ENCODE data around the gene CDH22.

Gene CDH22

DNA sequence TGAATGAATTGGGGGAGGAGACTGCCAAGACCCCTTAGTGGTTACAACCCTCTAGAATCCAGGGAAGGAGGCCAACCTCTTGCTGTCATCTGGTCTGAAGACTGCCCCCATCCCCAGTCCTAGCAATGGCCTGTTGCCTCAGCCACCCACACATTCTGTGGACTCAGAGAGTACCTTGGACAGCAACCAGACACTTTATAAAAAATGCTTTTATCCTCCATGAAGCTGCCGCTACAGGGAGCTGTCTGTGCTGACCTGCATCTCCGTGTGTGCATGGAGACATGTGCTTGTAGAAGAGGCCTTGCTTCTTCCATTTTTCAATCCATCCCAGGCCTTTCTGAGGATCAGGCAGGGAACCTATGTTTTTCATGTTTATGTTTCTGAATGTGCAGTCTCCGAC lies 15.2 kb downstream of the CDH22 start:
- DNase-seq: no peak

DNA sequence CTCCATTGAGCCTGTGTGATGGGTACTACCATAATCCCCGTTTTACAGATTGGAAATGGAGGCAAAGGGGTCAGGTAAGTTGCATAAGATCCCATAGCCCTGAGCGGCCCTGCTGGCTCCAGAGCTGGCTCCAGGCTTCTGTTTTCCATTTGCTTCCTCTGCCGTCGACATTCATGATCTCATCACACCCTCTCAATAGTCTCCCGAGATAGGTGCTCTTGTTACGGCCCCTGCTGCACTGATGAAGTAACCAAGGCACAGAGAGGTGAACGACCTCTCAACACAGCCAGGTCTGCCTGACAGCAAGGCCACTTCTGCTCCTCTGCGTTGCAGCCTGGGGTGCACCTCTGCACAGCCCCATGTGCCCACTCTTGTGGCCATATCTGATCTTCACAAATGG lies 16.9 kb downstream of the CDH22 start:
- no peak for DNase-seq

GRCh38 chr20:46289432-46289831 lies 18.9 kb downstream of the CDH22 start:
- DNase-seq: no peak

GRCh38 chr20:46286977-46287376 lies 21.3 kb downstream of the CDH22 start:
- no peak for DNase-seq

GRCh38 chr20:46286382-46286781 lies 21.9 kb downstream of the CDH22 start:
- DNase-seq: no peak

- DNase-seq: no peak
These were observed 22.6 kb downstream of the CDH22 start for GRCh38 chr20:46285740-46286139.

GRCh38 chr20:46285072-46285471 lies 23.2 kb downstream of the CDH22 start:
- DNase-seq: no peak

DNA sequence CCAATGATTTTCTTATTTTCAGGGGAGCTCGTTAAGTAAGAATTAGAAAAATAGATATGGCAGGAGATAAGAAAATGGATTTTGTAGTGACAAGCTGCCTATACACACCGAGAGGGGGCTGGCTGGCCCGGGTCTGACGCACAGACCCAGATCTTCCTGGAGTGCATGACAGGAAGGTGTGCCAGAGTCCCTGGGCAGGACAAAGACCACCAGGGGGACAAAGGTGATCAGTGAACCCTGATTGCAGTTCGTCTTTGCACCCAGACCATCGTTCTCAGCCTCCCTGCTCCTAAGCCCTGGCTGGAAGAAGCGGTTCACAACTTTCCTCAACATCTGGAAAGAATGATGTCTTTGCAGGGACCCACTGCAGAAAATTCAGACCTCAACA lies 24.3 kb downstream of the CDH22 start:
- DNase-seq: no peak

DNA sequence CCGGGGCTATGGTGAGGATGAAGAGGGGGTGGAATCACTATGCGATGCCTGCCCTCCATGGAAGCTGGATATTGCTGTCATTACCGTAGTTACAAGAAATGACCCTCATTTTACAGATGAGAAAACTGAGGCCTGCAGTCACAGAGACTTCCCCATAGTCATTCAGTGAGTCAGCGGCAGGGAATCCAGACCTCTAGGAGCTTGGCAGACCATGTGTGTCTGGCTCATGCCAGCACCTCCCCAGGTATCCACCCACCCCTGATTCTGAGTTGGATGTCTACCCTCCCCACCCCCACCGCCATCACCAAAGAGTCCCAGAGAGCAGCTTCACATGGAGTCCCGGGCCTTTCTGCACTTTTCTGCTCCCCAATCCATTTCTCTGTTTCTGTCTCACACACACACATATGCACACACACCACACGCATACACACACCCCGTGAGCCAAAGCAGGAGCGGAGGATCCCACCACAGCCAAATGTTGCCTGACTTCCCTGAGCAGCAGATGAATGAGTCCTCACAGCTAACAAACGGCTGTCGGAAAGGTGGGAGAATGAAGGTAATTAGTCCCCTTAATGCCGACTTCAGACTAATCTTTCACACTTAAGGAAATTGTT lies 24.8 kb downstream of the CDH22 start:
- DNase-seq: no peak

GRCh38 chr20:46282669-46283068 lies 25.6 kb downstream of the CDH22 start:
- DNase-seq: no peak

DNA sequence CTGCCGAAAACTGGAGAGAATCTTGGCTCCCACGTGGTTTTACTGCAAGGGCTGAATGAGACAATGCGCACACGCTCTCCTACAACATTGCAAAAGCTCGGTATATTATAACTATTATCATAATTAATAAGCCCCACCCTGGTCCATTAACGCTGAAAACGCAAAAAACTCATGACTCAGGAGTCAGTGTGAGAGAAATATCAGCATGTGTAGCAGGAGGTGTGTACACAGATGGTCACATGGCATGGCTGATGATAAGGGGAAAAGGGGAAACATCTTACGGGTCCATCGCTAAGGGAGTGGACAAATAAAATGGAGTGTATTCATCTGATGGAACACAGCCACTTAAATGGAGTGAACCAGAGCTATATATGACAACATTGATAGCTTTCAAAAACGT lies 29.2 kb downstream of the CDH22 start:
- no peak for DNase-seq

DNA sequence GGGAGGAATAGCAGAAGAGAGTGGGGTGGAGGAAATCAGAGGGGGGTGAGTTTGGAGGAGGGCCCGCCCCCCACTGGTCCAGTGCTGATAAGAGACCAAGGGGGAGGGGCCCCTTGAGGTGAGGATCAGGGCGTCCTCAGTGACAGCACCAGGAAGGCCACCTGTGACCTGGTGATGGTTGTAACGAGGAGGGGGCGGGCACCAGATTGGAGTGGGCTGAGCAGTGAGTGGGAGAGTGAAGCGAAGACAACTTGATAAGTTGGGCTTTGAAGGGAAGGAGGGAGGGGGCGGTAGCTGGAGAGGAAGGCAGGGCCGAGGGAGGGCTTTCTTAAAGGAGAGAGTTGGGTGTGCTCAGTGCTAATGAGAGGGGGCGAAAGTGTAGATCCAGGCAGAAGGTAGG lies 30.7 kb downstream of the CDH22 start:
- no peak for DNase-seq

DNA sequence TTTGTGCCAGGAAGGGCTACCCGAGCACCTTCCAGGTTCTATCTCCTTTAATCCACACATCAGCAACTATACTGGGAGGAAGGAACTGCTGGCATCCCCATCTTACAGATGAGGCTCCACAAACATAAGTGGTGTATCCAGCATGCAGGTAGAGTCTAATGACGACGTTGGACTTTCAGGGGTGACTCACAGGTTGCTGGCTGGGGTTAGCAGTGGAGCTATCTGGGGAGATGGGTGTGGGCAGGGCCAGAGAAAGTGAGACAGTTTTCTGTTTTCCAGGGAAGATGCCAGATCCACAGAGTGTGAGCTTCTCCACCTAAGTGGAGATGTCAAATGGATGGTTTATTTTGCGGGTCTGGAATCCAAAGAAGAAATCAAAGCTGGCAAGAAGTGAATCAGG lies 31.8 kb downstream of the CDH22 start:
- DNase-seq: no peak

DNA sequence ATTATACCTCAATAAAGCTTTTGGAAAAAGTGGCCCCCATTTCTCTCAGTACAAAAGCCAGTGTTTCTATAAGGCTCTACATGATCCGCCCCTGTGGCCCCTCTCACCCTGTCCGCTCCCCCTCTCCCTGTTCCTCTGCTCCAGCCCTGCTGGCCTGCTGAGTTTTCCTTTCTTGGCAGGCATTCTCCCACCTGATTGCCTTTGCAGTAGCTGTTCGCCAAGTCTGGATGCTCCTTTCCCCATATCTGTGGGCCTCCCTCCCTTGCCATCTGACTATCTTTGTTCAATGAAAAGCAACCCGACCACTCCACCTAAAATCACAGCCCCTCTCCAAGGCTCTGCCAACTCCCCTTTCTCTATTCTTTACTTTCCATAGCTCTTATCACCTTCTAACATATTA lies 33.2 kb downstream of the CDH22 start:
- no peak for DNase-seq

GRCh38 chr20:46273717-46274116 lies 34.6 kb downstream of the CDH22 start:
- DNase-seq: no peak

GRCh38 chr20:46272389-46273047 lies 35.8 kb downstream of the CDH22 start:
- no peak for DNase-seq

DNA sequence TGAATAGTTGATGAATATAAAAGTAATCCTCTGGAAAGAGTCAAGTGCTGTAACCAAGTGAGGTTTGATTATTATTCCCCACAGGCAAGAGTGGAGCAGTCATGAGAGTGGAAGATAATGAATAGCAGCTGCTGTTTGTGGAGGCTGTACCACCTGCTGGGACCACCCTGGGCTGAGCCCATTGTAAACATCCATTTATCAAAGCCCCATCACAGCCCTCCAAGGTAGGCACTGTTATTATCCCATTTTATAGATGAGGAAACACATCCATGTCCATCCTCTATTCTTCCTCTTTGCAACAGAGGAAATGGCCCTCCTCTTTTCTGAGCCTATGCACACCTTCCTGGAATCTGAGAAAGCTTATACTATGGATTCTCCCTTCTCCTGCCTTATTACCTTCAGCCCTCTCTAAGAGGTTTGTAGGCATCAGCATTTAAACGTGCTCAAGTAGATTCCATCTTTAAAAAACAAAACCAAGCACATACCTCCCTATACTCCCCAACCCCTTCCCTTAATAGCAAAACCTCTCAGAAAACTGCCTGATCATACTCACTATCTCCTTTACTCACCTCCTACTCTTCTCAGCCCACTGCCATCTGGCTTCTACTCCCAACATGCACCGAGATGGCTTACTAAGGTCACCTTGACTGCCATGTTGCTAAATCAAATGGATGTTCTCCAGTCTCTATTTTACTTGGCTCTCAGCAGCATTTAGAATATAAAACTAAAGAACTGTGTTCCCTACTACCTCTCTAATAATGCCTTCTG lies 37.1 kb downstream of the CDH22 start:
- no peak for DNase-seq

DNA sequence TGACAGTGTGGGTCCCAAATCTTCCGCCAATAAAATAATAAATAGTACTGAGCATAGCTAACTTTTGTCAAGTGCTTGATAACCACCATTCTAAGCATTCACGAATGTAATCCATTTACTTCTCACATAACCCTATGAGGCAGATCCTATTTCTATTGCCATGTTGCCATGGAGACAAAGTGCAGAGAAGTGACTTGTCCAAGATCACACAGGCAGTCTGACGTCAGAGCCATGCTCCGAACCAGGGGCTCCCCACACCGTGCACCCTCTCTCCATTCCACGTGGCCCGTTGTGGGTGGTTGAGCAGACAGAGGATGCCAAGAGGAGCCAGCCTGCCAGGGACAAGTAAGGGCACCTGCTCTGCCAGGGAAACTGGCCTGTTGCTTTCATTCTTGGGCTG lies 38.9 kb downstream of the CDH22 start:
- no peak for DNase-seq

DNA sequence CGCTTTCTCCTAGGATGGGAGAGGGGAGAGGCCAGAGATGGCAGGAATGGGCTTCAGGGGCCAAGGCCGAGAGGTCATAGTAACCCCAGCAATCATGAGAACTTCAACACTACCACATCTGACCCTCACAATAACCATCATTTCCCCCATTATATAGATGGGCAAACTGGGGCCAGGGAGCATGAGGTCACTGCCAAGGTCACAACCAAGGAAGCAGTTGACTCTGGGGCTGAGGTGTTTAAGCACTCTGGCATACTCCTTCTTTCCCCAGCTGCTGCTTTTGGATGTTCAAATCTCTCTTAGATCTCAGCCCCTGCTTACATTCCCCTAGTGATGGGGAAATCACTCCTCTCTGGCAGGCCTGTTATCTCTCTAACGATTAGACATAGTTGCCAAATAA lies 39.6 kb downstream of the CDH22 start:
- no peak for DNase-seq

DNA sequence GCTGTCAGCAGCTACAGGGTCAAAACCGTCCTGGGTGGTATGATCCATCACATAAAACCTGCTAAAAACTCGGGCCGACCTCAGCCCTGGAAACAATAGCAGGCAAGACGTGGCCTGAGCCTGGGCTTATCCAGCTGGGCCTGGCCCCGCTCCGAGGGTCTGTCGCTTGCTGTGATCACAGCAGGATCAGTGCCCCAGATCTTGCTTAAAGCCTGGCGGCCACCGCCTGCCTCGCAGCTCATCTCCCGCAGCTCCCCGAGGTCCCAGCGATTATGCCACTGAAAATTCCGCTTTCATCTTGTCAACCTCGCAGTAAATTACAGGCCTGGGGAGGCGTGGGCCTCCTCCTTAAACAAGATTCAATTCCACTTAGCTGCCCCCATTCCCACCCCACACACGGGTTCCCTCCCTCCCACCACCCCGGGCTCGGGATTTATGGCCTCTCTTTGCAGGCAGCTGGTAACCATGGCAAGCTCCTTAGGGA lies 40.1 kb downstream of the CDH22 start:
- DNase-seq: no peak

DNA sequence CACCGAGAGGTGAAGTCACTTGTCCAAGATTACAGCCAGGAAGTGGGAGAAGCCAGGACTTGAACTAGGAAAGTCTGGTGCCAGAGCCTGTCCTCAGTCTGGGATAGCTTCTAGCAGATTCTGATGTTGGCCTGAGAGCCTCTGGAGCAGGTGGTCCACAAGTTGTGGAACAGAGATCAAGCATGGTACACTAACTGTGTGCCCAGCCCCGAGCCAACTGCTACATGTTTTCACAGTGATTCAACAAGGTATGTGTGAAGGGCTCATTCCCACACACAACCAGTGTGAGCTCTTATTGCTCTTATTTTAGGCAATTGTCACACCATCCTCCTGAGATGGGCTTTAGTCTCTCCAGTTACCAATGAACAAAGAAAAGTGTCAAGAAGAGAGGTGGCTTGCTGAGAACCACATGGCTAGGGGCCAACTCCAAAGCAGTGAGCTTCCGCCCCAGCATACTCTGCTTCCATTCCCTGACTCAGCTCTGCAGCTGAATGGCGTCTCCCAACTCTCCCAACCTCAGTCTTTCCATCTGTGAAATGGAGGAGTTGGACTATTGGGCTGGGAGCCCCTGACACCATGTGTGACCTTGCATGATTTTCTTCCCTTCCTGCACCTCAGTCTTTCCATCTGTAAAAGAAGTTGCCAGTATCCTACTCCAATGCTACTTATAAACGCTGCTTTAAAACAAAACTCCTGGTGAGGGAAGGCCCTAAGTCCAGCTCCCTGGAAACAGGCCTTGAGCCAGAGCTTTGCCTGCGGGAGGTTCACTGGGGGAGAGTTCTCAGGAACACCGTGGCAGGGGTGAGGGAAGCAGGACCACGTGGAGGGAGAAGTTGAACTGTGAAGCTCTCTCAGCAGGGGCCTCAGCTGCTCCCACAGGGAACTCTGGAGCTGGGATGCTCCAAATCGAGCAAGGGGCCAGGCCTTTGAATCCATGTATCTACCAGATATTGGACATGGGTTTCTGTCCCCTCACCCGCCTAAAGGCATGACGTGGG lies 40.9 kb downstream of the CDH22 start:
- DNase-seq: no peak

GRCh38 chr20:46265539-46265938 lies 42.8 kb downstream of the CDH22 start:
- no peak for DNase-seq
